ENCODE results near the gene AK4.
"Not testable (repeated sequence)": the region's sequence is repeated elsewhere in the genome, so short reads cannot be mapped to it uniquely, and the experiment has no call there.

Gene AK4

GRCh38 chr1:65232461-65232990, 84.5 kb downstream of the AK4 start:
- no peak for TF ChIP-seq EZH2phosphoT487 (conservative IDR thresholded peaks at IDR 0.05; ENCODE audit: low read length)
- TF ChIP-seq CTCF (IDR thresholded peaks at IDR 0.05; ENCODE audit: insufficient read depth, low read length, poor library complexity, severe bottlenecking): no peak
- H3F3A ChIP-seq (ENCODE audit: insufficient read depth): no peaks in the 10 kb centered on the region

GRCh38 chr1:65233782-65234181, 85.8 kb downstream of the AK4 start:
- no peaks in the 10 kb centered on the region for H4K20me1 ChIP-seq (ENCODE audit: low read depth, low read length)
- H3K27ac ChIP-seq (ENCODE audit: low read depth, low read length): no peak overlapping the region
- TF ChIP-seq CTCF (IDR thresholded peaks at IDR 0.05; ENCODE audit: insufficient read depth, low read length, poor library complexity, severe bottlenecking) (no peak), EZH2phosphoT487 (conservative IDR thresholded peaks at IDR 0.05; ENCODE audit: low read length) (no peak)
- no peak overlapping the region for H3K4me2 ChIP-seq (ENCODE audit: low read depth, low read length, poor library complexity, severe bottlenecking)
- no peak overlapping the region for H2AFZ ChIP-seq (ENCODE audit: low read depth, low read length, severe bottlenecking)
- no peaks in the 10 kb centered on the region for H3K9me2 ChIP-seq (replicated peaks; ENCODE audit: insufficient read depth, low read length)
- no peak overlapping the region for H3K9ac ChIP-seq (ENCODE audit: low read length)
- H3K79me2 ChIP-seq (ENCODE audit: insufficient read depth, low read length): no peaks in the 10 kb centered on the region
- H3K4me3 ChIP-seq (ENCODE audit: insufficient read depth, low read length, poor library complexity, severe bottlenecking): no peak overlapping the region
- H3K36me3 ChIP-seq (ENCODE audit: low read length): no peaks in the 10 kb centered on the region
- H3F3A ChIP-seq (ENCODE audit: insufficient read depth): no peaks in the 10 kb centered on the region
- no peaks in the 10 kb centered on the region for H3K9me3 ChIP-seq (ENCODE audit: insufficient read depth, low read length)
- H3K27me3 ChIP-seq (ENCODE audit: low read length): no peaks in the 10 kb centered on the region

More at GRCh38 chr1:65232461-65232990, 84.5 kb downstream of the AK4 start:
- Histone ChIP-seq H3K4me3 (ENCODE audit: insufficient read depth, low read length, poor library complexity, severe bottlenecking) (no peak overlapping the region), H2AFZ (ENCODE audit: low read depth, low read length, severe bottlenecking) (no peak overlapping the region), H3K79me2 (ENCODE audit: insufficient read depth, low read length) (no peaks in the 10 kb centered on the region), H3K36me3 (ENCODE audit: low read length) (no peaks in the 10 kb centered on the region), H3K27me3 (ENCODE audit: low read length) (no peaks in the 10 kb centered on the region), H3K9ac (ENCODE audit: low read length) (no peak overlapping the region), H3K27ac (ENCODE audit: low read depth, low read length) (no peak overlapping the region), H3K9me2 (replicated peaks; ENCODE audit: insufficient read depth, low read length) (no peaks in the 10 kb centered on the region), H3K9me3 (ENCODE audit: insufficient read depth, low read length) (no peaks in the 10 kb centered on the region), H4K20me1 (ENCODE audit: low read depth, low read length) (no peaks in the 10 kb centered on the region), H3K4me2 (ENCODE audit: low read depth, low read length, poor library complexity, severe bottlenecking) (no peak overlapping the region)

GRCh38 chr1:65235867-65236805, 88.1 kb downstream of the AK4 start:
- Histone ChIP-seq H3K27me3 (ENCODE audit: low read length) (no peaks in the 10 kb centered on the region), H3K9me3 (ENCODE audit: insufficient read depth, low read length) (no peaks in the 10 kb centered on the region), H3K79me2 (ENCODE audit: insufficient read depth, low read length) (no peaks in the 10 kb centered on the region), H3K27ac (ENCODE audit: low read depth, low read length) (no peak overlapping the region), H3K9me2 (replicated peaks; ENCODE audit: insufficient read depth, low read length) (no peaks in the 10 kb centered on the region), H2AFZ (ENCODE audit: low read depth, low read length, severe bottlenecking) (no peak overlapping the region), H3K36me3 (ENCODE audit: low read length) (no peaks in the 10 kb centered on the region), H3K9ac (ENCODE audit: low read length) (no peak overlapping the region), H3F3A (ENCODE audit: insufficient read depth) (no peaks in the 10 kb centered on the region), H3K4me3 (ENCODE audit: insufficient read depth, low read length, poor library complexity, severe bottlenecking) (no peak overlapping the region), H4K20me1 (ENCODE audit: low read depth, low read length) (no peaks in the 10 kb centered on the region), H3K4me2 (ENCODE audit: low read depth, low read length, poor library complexity, severe bottlenecking) (no peak overlapping the region)
- peak; percentile 60 for TF ChIP-seq CTCF (IDR thresholded peaks at IDR 0.05; ENCODE audit: insufficient read depth, low read length, poor library complexity, severe bottlenecking)
- TF ChIP-seq EZH2phosphoT487 (conservative IDR thresholded peaks at IDR 0.05; ENCODE audit: low read length): no peak

GRCh38 chr1:65237088-65237487, 89.1 kb downstream of the AK4 start:
- not testable (repeated sequence) for H3F3A ChIP-seq (ENCODE audit: insufficient read depth); H3K79me2 ChIP-seq (ENCODE audit: insufficient read depth, low read length); H3K9ac ChIP-seq (ENCODE audit: low read length); H3K27ac ChIP-seq (ENCODE audit: low read depth, low read length); H3K9me2 ChIP-seq (replicated peaks; ENCODE audit: insufficient read depth, low read length); H3K36me3 ChIP-seq (ENCODE audit: low read length); H4K20me1 ChIP-seq (ENCODE audit: low read depth, low read length); H3K9me3 ChIP-seq (ENCODE audit: insufficient read depth, low read length); H3K4me2 ChIP-seq (ENCODE audit: low read depth, low read length, poor library complexity, severe bottlenecking); H3K4me3 ChIP-seq (ENCODE audit: insufficient read depth, low read length, poor library complexity, severe bottlenecking); H3K27me3 ChIP-seq (ENCODE audit: low read length); H2AFZ ChIP-seq (ENCODE audit: low read depth, low read length, severe bottlenecking)

All from SU-DHL-6 (cell line).